AG09309 (cell line): ENCODE measurements around the gene DMWD.

Source experiments
- DNase-seq: peaks from one replicate; pipeline ENCODE4 v3.0.0-alpha.2; 2010; ENCODE audit warnings: low read depth
- H3K4me3 ChIP-seq: 2 replicates; pipeline ENCODE4 v1.5.1; 2011; ENCODE audit warnings: mild to moderate bottlenecking, low read depth, low read length, moderate library complexity; ENCODE audit not compliant: control insufficient read depth
- TF ChIP-seq, protein P1 (sequence below): IDR thresholded peaks from 2 replicates; pipeline ENCODE4 v1.5.1; 2011; ENCODE audit warnings: mild to moderate bottlenecking, low read depth, low read length, inconsistent platforms; ENCODE audit not compliant: insufficient read depth, control insufficient read depth; ENCODE audit errors: missing control alignments

Gene DMWD

DNA sequence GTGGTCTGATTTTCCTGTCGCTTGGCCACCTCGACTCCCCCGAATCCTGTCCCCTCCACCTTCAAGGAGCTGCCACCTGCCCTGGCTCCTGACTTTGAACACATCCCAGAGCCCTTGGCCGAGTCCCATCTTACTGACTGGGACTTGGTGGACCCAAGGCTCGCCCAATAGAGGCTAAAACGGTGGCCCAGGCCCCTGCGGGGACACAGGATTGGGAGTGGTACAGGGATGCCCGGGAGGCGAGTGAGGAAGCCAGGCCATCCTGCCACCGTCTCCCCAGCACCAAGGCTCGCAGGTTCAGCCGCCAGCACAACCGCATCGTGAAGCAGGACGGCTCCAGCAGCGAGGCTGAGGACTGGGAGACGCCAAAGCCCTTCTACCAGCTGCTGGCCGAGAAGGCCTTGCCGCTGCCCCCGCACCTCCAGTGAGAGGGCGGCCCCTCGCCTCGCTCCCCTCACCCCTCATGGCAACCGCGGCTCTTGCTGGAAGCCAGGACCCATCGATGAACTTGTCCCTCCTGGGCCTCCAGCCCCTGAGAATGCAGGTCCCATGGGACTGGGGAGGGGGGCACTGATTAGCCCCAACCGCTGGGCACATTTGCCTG, 28.9 kb downstream of the DMWD start:
- DNase-seq = no peak
- no peak overlapping the region for H3K4me3 ChIP-seq
- TF ChIP-seq, protein P1, sequence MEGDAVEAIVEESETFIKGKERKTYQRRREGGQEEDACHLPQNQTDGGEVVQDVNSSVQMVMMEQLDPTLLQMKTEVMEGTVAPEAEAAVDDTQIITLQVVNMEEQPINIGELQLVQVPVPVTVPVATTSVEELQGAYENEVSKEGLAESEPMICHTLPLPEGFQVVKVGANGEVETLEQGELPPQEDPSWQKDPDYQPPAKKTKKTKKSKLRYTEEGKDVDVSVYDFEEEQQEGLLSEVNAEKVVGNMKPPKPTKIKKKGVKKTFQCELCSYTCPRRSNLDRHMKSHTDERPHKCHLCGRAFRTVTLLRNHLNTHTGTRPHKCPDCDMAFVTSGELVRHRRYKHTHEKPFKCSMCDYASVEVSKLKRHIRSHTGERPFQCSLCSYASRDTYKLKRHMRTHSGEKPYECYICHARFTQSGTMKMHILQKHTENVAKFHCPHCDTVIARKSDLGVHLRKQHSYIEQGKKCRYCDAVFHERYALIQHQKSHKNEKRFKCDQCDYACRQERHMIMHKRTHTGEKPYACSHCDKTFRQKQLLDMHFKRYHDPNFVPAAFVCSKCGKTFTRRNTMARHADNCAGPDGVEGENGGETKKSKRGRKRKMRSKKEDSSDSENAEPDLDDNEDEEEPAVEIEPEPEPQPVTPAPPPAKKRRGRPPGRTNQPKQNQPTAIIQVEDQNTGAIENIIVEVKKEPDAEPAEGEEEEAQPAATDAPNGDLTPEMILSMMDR = no peak

DNA sequence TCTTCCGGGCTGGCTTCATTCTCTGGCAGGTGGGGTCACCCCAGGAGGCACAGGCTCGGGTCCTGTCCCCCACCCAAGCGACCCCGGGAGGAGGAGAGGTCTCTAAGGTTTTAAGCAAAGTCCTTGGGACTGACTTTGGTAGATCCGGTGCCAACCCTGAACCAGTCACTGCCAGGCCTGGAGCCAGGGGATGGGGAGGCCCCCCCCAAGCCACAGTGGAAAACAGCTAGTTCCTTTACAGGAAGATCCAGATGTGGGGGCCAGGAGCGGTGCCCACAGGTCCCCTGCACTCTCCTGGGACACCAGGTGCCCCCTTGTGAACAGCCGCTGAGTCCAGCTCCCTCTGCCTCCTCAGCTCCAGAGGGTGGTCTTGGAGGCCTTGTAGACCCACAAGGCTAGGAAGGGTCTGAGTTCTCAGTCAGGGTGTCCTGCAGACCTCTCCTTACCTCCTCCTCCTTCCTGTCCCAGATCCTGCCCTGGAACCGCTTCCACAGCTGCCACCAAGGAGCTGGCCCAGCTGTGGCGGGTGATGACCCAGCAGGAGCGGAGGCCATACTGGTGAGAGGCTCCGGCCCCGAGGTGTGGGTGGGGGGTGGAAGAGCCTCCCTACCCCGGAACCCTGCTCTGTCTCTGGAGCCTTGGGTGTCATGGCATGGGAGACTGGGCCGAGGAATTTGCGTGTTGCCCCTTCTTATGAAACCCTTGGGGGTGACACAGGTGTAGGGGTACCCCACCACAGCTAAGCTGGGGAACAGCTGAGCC, 29.6 kb downstream of the DMWD start:
- no peak for DNase-seq
- H3K4me3 ChIP-seq = no peak overlapping the region
- TF ChIP-seq, protein P1 = no peak

DNA sequence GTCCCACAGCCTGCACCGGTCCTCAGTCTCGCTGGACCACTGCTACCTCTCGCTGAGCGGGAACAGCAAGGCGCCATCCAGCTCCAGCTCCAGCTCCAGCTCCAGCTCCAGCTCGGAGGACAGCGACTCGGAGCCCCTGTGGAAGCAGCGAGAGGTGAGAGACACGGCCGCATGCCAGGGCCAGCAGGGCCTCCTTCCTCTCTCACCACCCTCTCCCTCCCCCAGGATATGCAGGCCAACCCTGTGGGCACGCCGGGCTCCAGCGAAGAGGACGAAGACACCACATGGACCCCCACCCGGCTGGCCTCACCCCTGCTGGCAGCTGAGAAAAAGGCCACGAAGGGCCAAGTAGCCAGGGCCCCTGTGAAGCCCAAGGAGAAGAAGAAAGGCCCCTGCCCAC, 30.9 kb downstream of the DMWD start:
- DNase-seq = no peak
- TF ChIP-seq, protein P1 = no peak
- H3K4me3 ChIP-seq = no peak overlapping the region

DNA sequence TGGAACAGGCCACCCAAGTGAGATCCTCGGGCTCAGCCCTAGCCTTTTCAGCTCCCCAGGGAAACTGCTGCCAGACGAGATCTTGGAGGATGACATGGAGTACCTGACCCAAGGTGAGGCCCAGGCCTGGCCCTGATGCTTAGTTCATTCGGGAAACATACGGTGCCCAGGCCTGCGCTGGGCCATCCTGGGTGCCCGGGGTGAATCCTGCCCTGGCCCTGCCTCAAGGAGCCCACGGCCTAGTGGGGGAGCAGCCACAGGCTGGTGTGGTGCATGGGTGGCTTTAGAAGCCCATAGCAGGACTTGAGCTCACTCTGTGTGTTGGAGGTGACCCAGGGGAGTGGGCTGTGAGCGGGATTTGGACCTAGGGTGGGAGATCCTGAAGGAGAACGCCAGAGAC, 33.7 kb downstream of the DMWD start:
- TF ChIP-seq, protein P1 = no peak
- H3K4me3 ChIP-seq = no peak overlapping the region
- DNase-seq = no peak

DNA sequence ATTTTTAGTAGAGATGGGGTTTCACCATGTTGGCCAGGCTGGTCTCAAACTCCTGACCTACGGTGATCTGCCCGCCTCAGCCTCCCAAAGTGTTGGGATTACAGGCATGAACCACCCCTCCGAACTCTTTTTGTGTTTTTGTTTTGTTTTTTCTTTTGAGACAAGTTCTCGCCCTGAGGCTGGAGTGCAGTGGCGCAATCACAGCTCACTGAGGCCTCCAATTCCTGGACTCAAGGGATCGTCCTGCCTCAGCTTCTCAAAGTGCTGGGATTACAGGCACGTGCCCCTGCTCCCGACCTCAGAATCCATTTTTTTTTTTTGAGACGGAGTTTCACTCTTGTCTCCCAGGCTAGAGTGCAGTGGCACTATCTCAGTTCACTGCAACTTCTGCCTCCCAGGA, 35.0 kb downstream of the DMWD start:
- no peak overlapping the region for H3K4me3 ChIP-seq
- TF ChIP-seq, protein P1 = no peak

DNA sequence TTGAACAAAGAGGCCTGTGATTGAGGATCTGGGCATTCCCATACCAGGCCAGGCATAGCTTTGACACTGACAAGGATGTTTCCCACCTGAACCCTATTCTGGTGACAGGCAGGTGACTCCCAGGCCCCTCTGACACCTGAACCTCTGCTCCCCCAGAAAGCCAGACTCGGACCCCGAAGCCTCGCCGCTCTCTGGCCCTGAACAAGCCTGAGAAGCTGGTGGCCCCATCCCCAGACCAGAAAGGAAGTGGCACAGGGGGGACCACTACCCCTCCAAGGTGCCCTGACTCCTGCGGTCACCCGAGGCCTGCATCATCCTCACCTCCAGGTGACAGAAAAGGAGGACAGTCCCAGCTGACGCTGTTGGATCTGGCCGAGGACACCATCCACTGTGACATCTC, 38.3 kb downstream of the DMWD start:
- TF ChIP-seq, protein P1 = no peak
- DNase-seq = no peak
- H3K4me3 ChIP-seq = no peak overlapping the region

More for the DNA sequence above, 35.0 kb downstream of the DMWD start:
- DNase-seq = no peak
